Stimulated activated memory B cell treated with anti-CD40 and anti-IgM and Interleukin-4, amounts not matched to agents 10 μg/mL and 1 μg/mL and 100 μg/mL, for 72 hours (primary cell): Measurements from ENCODE around the gene AK5.
"Not testable (repeated sequence)": the region's sequence is repeated elsewhere in the genome, so short reads cannot be mapped to it uniquely, and the experiment has no call there.

Experiments used
- ATAC-seq: fragments of 150-1000 bp; cut with Tn5 transposase; 2 replicates; pipeline ENCODE4 v1.10.0; 2021
- H3K27ac Mint-ChIP-seq: one replicate; pipeline ENCODE4 v1.8.0; 2022; ENCODE audit warnings: mild to moderate bottlenecking, mixed read lengths
- H3K27me3 Mint-ChIP-seq: one replicate; pipeline ENCODE4 v1.8.0; 2022; ENCODE audit warnings: mixed read lengths
- H3K36me3 Mint-ChIP-seq: one replicate; pipeline ENCODE4 v1.8.0; 2022; ENCODE audit warnings: mixed read lengths
- H3K4me1 Mint-ChIP-seq: one replicate; pipeline ENCODE4 v1.8.0; 2022; ENCODE audit warnings: mixed read lengths
- H3K4me3 Mint-ChIP-seq: one replicate; pipeline ENCODE4 v1.8.0; 2022; ENCODE audit warnings: mild to moderate bottlenecking, moderate library complexity, mixed read lengths
- H3K9me3 Mint-ChIP-seq: one replicate; pipeline ENCODE4 v1.8.0; 2022; ENCODE audit warnings: mixed read lengths

The AK5 gene

DNA sequence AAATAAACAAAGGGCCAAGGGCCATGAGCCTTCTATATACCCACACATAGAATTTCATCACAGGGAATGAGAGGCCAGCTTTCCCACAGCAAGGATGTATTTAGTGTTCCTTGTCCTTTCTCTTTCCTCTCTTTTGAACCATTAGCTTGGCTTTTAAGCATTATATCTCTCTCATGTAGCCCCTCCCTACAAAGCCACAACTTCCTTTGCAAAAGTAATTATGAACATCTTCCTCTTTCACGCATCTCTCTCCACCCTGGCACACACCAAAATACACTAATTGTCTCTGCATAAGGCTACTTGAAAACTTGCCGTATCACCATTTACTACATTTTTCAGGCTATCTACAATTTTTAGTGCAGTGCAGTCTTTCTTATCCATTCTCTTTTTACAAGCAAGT lies 1.9 kb upstream of the AK5 start:
- H3K27me3 Mint-ChIP-seq = peaks cover 50% of the 10 kb centered on the region
- peaks cover 23% of the 10 kb centered on the region for H3K4me1 Mint-ChIP-seq
- no peak overlapping the region for H3K4me3 Mint-ChIP-seq
- H3K27ac Mint-ChIP-seq = no peak overlapping the region
- no peak for ATAC-seq
- peaks cover 6% of the 10 kb centered on the region for H3K9me3 Mint-ChIP-seq
- no peaks in the 10 kb centered on the region for H3K36me3 Mint-ChIP-seq

DNA sequence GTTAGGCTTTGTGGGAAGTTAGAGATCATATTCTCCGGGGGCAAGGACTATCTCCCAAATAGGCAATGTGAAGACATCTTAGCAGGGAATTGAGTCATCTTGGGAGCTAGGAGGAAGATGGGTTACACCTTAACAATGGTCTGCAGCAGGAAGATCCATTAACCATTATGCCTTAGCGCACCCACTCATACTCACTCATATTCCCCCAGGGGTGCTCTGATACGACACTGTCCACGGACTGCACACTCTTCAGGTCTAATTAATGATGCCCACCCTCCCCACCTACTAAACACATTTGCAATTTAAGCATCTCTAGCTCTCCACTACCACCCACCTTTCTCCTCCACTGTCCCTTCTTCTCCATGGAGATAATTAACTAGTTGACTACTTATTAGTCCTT lies 857 bp upstream of the AK5 start:
- no peaks in the 10 kb centered on the region for H3K36me3 Mint-ChIP-seq
- H3K9me3 Mint-ChIP-seq = peaks cover 6% of the 10 kb centered on the region
- peaks cover 23% of the 10 kb centered on the region for H3K4me1 Mint-ChIP-seq
- peaks cover 61% of the 10 kb centered on the region for H3K27me3 Mint-ChIP-seq
- ATAC-seq = no peak
- H3K27ac Mint-ChIP-seq = no peak overlapping the region
- H3K4me3 Mint-ChIP-seq = no peak overlapping the region

DNA sequence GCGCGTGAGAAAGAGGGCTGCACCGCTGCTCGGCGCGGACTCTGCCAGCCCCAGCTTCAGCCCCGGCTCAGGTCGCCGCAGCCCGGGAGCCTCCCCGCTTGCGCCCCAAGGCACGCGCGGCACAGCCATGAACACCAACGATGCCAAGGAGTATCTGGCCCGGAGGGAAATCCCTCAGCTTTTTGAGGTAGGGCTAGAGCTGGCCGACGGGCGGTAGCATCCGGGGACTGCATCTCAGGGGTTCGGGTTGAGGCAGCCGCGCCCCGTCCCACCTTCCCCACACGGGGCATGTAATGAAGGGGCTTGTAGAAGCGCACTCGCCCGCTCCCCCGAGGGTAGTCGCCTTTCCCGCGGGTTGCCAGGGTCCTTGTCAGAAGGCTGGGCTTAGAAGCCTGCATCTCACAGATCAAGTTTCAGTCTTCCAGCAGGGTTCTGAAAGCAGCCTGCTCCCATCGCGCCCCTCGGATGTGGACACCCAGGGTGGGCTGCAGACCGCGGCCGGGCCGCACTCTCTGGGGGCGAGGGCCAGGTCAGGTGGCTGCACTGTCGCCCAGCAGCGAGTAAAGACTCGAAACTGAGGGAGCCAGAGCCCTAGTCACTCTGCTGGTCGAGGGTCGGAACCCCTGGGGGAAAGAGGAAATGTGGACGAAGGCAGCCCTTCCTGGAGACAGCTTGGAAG lies 507 bp downstream of the AK5 start:
- Mint-ChIP-seq H3K27ac (no peak overlapping the region), H3K4me3 (peak overlapping the region; percentile 19), H3K27me3 (peaks cover 68% of the 10 kb centered on the region), H3K9me3 (peaks cover 6% of the 10 kb centered on the region), H3K36me3 (no peaks in the 10 kb centered on the region), H3K4me1 (peaks cover 23% of the 10 kb centered on the region)
- ATAC-seq = peak; percentile 32

DNA sequence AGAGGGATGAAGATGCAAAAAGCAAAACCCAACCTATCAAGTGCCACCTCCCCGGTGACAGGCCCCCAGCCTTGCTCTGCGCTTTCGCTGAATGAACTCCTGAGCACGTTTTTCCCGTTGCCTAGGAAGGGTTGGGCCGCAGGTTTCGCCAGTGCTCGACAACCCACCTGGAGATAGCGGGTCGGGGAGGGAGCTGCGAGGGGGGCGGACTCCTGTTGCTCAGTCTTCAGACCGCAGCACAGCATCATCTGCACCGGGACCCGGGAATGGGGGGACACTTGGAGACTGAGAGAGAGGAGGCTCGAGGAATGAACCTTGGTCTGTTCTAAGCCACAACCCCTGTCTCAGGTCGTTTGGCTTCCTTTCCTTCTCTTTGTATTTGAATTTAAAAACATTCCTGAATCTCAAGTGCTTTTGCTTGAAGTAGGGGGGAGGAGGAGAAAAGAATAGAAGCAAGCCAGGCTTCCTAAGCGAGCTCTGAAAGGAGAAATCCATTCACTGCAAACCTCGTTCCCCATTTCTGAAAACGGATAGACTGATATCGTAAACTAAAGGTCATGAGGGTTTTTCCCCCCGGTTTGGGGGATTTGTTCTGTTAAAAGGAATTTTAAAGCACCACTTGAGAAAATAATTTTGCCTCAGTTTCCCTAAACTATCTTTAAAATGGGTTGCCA lies 1.2 kb downstream of the AK5 start:
- ATAC-seq = peak; percentile 13
- H3K27ac Mint-ChIP-seq = no peak overlapping the region
- H3K36me3 Mint-ChIP-seq = no peaks in the 10 kb centered on the region
- peaks cover 68% of the 10 kb centered on the region for H3K27me3 Mint-ChIP-seq
- peaks cover 23% of the 10 kb centered on the region for H3K4me1 Mint-ChIP-seq
- peaks cover 6% of the 10 kb centered on the region for H3K9me3 Mint-ChIP-seq
- H3K4me3 Mint-ChIP-seq = peak overlapping the region; percentile 19

DNA sequence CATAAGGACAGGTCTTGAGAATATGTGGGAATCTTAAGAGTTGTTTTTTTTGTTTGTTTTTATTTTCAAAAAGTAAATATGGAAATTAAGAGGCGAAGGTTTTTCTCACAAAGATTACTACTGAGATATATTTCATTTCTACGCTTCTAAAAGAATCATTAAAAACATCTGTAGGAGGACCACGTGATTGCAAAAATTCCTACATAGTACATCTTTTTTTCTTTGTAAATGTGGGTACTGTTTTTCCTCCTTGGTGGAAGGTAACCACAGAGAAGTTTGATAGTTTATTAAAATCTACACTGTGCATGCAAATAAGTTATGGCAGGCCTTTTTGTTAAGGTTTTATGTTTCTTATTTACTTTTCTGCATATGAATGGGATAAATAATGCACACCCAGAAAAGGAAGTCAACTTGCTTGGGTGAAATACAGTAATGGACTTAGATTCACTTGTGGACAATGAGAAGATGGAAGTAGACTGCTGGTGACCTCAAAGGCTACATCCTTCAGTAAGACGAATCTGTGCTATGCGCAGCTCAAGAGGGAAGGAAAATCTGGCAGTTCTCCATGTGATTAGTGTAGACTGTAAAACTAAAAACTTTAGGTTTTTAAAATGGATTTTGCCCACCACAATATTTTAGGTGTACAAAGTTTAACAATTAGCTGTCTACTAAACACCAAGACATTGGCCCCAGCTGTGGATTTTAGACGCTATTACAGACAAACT lies 2.0 kb downstream of the AK5 start:
- peaks cover 23% of the 10 kb centered on the region for H3K4me1 Mint-ChIP-seq
- no peak overlapping the region for H3K27ac Mint-ChIP-seq
- no peak for ATAC-seq
- peaks cover 68% of the 10 kb centered on the region for H3K27me3 Mint-ChIP-seq
- H3K9me3 Mint-ChIP-seq = peaks cover 6% of the 10 kb centered on the region
- H3K36me3 Mint-ChIP-seq = no peaks in the 10 kb centered on the region
- no peak overlapping the region for H3K4me3 Mint-ChIP-seq

DNA sequence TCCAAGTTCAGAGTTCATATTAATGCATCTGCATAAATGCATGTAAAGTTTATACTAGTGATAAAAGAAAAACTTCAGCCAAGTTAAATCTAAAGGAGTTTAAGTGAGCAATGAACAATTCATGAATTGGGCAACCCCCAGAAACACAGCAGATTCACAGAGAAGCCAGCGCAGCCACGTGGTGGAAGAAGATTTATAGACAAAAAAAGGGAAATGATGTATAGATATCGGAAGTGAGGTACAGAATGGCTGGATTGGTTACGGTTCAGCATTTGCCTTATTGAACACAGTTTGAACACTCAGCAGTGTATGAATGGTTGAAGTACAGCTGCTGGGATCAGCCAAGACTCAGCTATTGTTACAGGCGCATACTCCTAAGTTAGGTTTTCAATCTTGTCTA lies 5.7 kb downstream of the AK5 start:
- Mint-ChIP-seq H3K4me3 (no peak overlapping the region), H3K36me3 (no peaks in the 10 kb centered on the region), H3K27me3 (peaks cover 41% of the 10 kb centered on the region), H3K27ac (no peak overlapping the region), H3K4me1 (peaks cover 6% of the 10 kb centered on the region), H3K9me3 (no peaks in the 10 kb centered on the region)
- no peak for ATAC-seq

- Mint-ChIP-seq H3K4me3 (no peak overlapping the region), H3K9me3 (no peaks in the 10 kb centered on the region), H3K36me3 (no peaks in the 10 kb centered on the region), H3K27me3 (peaks cover 34% of the 10 kb centered on the region), H3K27ac (no peak overlapping the region), H3K4me1 (no peaks in the 10 kb centered on the region)
- no peak for ATAC-seq
Measured at GRCh38 chr1:77288275-77288674, 6.5 kb downstream of the AK5 start.

- ATAC-seq = no peak
- Mint-ChIP-seq H3K27ac (no peak overlapping the region), H3K27me3 (peaks cover 11% of the 10 kb centered on the region), H3K9me3 (no peaks in the 10 kb centered on the region), H3K4me3 (no peak overlapping the region), H3K36me3 (no peaks in the 10 kb centered on the region), H3K4me1 (no peaks in the 10 kb centered on the region)
Measured at GRCh38 chr1:77290576-77290975, 8.8 kb downstream of the AK5 start.

GRCh38 chr1:77292551-77292950 lies 10.7 kb downstream of the AK5 start:
- no peak for ATAC-seq
- no peaks in the 10 kb centered on the region for H3K36me3 Mint-ChIP-seq
- no peak overlapping the region for H3K27ac Mint-ChIP-seq
- no peak overlapping the region for H3K4me3 Mint-ChIP-seq
- no peaks in the 10 kb centered on the region for H3K4me1 Mint-ChIP-seq
- no peaks in the 10 kb centered on the region for H3K27me3 Mint-ChIP-seq
- no peaks in the 10 kb centered on the region for H3K9me3 Mint-ChIP-seq

GRCh38 chr1:77300566-77300965 lies 18.7 kb downstream of the AK5 start:
- no peaks in the 10 kb centered on the region for H3K36me3 Mint-ChIP-seq
- peaks cover 6% of the 10 kb centered on the region for H3K27me3 Mint-ChIP-seq

DNA sequence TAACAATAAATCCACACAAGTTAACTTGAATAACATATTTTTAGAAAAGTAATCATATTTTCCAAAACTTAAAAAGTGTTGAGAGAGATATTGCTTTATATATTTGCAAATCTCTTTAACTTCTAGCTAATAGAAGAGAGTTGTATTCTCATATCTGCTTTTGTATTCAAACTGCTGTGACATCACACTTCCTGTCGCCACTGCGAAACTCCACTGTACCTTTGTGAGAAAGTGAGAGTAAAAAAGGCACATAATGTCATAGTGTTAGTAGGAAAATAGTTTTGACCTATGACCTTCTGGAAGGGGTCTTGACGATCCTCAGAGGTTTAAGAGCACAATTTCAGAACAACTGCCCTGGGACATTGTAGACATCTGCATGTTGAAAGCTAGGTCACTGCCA lies 21.6 kb downstream of the AK5 start:
- H3K27me3 Mint-ChIP-seq = peaks cover 19% of the 10 kb centered on the region
- H3K27ac Mint-ChIP-seq = no peak overlapping the region
- H3K4me3 Mint-ChIP-seq = no peak overlapping the region
- no peaks in the 10 kb centered on the region for H3K4me1 Mint-ChIP-seq
- ATAC-seq = no peak
- H3K36me3 Mint-ChIP-seq = no peaks in the 10 kb centered on the region
- peaks cover 7% of the 10 kb centered on the region for H3K9me3 Mint-ChIP-seq

More at GRCh38 chr1:77300566-77300965, 18.7 kb downstream of the AK5 start:
- Mint-ChIP-seq H3K9me3 (peaks cover 6% of the 10 kb centered on the region), H3K27ac (no peak overlapping the region), H3K4me1 (no peaks in the 10 kb centered on the region), H3K4me3 (no peak overlapping the region)
- ATAC-seq = no peak

DNA sequence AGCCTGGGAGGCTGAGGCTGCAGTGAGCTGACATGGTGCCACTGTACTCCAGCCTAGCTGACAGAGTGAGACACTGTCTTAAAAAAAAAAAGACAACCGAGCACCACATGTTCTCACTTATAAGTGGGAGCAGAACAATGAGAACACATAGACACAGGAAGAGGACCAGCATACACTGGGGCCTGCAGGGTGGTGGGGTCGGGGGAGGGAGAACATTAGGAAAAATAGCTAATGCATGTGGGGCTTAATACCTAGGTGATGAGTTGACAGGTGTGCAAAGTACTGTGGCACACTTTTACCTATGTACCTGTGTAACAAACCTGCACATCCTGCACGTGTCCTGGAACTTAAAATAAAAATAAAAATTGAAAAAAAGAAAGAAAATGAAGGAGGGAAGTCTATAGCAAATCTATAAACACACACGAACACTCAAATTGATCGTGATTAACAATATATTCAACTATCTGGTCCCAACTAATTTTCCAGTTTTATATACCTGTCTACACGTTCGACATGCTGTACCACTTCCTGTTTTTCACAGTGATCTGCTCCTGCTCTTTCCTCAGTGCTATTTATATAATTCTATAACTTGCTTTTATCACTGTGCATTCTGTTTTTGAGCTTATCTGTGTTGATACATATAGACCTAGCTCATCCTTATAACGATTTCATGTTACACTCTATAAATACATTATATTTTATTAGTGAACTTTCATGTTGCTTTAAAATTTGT lies 27.2 kb downstream of the AK5 start:
- no peak for ATAC-seq
- peaks cover 7% of the 10 kb centered on the region for H3K9me3 Mint-ChIP-seq
- no peak overlapping the region for H3K27ac Mint-ChIP-seq
- H3K4me1 Mint-ChIP-seq = no peaks in the 10 kb centered on the region
- no peak overlapping the region for H3K4me3 Mint-ChIP-seq
- H3K27me3 Mint-ChIP-seq = peaks cover 38% of the 10 kb centered on the region
- no peaks in the 10 kb centered on the region for H3K36me3 Mint-ChIP-seq

DNA sequence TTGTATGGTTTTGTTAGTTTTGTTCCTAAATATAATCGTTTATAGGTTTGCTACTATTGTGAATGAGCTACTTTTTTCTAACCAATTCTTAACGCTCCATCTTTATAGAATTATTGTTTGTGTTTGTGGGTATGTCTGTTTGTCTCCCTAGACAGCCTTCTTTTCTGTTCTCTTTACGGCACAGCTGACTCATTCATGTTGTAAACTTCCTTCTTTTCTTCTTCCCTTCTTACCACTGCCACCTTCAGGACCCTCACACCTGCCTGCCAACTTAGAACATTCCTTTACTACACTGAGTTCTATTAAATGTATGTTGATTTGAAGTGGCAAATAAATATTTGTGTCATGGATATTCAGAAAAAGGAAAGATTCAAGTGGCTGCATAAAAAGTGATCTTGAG lies 29.1 kb downstream of the AK5 start:
- H3K27me3 Mint-ChIP-seq = peaks cover 29% of the 10 kb centered on the region
- H3K4me3 Mint-ChIP-seq = no peak overlapping the region
- no peaks in the 10 kb centered on the region for H3K9me3 Mint-ChIP-seq
- no peak overlapping the region for H3K27ac Mint-ChIP-seq
- no peaks in the 10 kb centered on the region for H3K36me3 Mint-ChIP-seq
- ATAC-seq = no peak
- no peaks in the 10 kb centered on the region for H3K4me1 Mint-ChIP-seq

GRCh38 chr1:77312364-77312763 lies 30.5 kb downstream of the AK5 start:
- not testable (repeated sequence) for H3K4me3 Mint-ChIP-seq, H3K27ac Mint-ChIP-seq, H3K36me3 Mint-ChIP-seq, ATAC-seq, H3K4me1 Mint-ChIP-seq, H3K9me3 Mint-ChIP-seq
- peaks cover 20% of the 10 kb centered on the region for H3K27me3 Mint-ChIP-seq

DNA sequence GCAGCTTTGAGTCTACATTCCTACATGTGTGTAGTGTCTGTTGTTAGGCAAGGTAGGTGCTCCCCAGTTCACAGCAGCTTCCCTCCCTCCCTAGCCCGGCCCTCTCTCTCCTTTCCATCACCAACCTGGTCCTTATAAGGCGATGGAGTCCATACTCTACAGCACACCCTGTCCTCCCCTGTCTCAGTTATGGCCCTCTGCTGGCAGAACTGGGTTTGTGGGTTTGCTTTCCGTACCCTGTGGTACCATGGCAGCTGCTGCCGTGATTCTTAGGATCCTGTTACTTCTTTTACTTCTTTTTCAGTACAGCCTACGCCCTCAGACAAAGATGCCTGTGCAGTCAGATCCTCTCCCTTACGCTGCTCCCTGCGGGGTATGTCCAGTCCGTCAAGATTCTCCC lies 31.7 kb downstream of the AK5 start:
- Mint-ChIP-seq H3K27me3 (peaks cover 19% of the 10 kb centered on the region), H3K4me3 (no peak overlapping the region), H3K27ac (no peak overlapping the region), H3K9me3 (no peaks in the 10 kb centered on the region), H3K36me3 (no peaks in the 10 kb centered on the region), H3K4me1 (no peaks in the 10 kb centered on the region)
- peak; percentile 56 for ATAC-seq
